GM12878 (cell line): ENCODE data around the gene PTPRN2.

Experiments used
- CHD4 ChIP-seq: fragments of 200-600 bp; sonication (generic); IDR thresholded peaks from 2 replicates; pipeline ENCODE4 v1.6.1; 2016; ENCODE audit warnings: mild to moderate bottlenecking
- JUND ChIP-seq: IDR thresholded peaks from 2 replicates; pipeline ENCODE4 v1.6.1; 2012; ENCODE audit warnings: low read depth, mild to moderate bottlenecking, low read length, improper control_type of control experiment, moderate library complexity
- SRF ChIP-seq, 2 experiments: IDR thresholded peaks; 2 replicates each; pipeline ENCODE4 v1.6.1; 2011; ENCODE audit warnings: low read depth in 2 of 2, low read length in 2 of 2, mild to moderate bottlenecking in 1 of 2, moderate library complexity in 1 of 2
- ZBTB40 ChIP-seq: fragments of 450-650 bp; IDR thresholded peaks from 2 replicates; pipeline ENCODE4 v1.6.1; 2016; ENCODE audit warnings: mild to moderate bottlenecking, moderate library complexity, borderline replicate concordance
- TF ChIP-seq, protein P1 (sequence below), 3 experiments: IDR thresholded peaks in 2 of 3; conservative IDR thresholded peaks in 1 of 3; 2 replicates each; pipeline ENCODE4 v1.5.1; 2011; ENCODE audit warnings: low read depth in 3 of 3, low read length in 3 of 3, mild to moderate bottlenecking in 3 of 3, control low read depth in 2 of 3, moderate library complexity in 2 of 3, inconsistent platforms in 1 of 3, mixed read lengths in 1 of 3; ENCODE audit not compliant: control insufficient read depth in 2 of 3, insufficient read depth in 1 of 3; ENCODE audit errors: extremely low read depth in 1 of 3
- TF ChIP-seq, protein P2 (sequence below): fragments of 450-650 bp; formaldehyde crosslinking; IDR thresholded peaks from 2 replicates; pipeline ENCODE4 v1.4.0; 2020; ENCODE audit warnings: mild to moderate bottlenecking, moderate library complexity

DNA sequence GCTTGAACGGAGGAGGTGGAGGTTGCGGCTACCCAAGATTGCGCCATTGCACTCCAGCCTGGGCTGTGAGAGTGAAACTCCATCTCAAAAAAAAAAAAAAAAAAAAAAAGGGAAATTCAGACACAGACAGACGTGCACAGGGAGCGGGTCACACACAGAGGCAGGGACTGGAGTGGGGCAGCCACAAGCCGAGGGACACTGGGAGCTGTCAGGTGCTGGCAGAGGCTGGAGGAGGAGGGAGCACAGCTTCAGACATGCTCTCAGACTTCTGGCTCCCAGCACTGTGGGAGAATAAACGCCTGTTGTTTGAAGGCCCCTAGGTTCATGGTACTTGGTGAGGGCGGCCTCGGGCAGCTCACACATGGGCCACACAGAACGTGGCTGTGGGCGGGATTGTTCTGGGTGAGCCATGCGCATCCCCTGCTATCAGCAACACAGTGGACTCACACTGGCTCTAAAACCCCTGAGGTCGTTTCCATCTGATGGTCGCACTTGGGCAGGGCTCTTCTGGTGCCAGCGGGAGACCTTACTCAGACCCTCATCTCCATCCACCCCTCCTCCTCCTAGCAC lies 874.9 kb downstream of the PTPRN2 start:
- TF ChIP-seq JUND (no peak), SRF (IDR thresholded peaks at IDR 0.05; ENCODE audit: low read depth in 2 of 2, low read length in 2 of 2) (no peak), ZBTB40 (no peak), CHD4 (no peak)
- TF ChIP-seq, protein P1, sequence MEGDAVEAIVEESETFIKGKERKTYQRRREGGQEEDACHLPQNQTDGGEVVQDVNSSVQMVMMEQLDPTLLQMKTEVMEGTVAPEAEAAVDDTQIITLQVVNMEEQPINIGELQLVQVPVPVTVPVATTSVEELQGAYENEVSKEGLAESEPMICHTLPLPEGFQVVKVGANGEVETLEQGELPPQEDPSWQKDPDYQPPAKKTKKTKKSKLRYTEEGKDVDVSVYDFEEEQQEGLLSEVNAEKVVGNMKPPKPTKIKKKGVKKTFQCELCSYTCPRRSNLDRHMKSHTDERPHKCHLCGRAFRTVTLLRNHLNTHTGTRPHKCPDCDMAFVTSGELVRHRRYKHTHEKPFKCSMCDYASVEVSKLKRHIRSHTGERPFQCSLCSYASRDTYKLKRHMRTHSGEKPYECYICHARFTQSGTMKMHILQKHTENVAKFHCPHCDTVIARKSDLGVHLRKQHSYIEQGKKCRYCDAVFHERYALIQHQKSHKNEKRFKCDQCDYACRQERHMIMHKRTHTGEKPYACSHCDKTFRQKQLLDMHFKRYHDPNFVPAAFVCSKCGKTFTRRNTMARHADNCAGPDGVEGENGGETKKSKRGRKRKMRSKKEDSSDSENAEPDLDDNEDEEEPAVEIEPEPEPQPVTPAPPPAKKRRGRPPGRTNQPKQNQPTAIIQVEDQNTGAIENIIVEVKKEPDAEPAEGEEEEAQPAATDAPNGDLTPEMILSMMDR (IDR thresholded peaks at IDR 0.05 in 2 of 3, conservative IDR thresholded peaks at IDR 0.05 in 1 of 3; ENCODE audit: control insufficient read depth in 2 of 3, extremely low read depth in 1 of 3, insufficient read depth in 1 of 3, low read depth in 3 of 3, low read length in 3 of 3), result no peak
- TF ChIP-seq, protein P2, sequence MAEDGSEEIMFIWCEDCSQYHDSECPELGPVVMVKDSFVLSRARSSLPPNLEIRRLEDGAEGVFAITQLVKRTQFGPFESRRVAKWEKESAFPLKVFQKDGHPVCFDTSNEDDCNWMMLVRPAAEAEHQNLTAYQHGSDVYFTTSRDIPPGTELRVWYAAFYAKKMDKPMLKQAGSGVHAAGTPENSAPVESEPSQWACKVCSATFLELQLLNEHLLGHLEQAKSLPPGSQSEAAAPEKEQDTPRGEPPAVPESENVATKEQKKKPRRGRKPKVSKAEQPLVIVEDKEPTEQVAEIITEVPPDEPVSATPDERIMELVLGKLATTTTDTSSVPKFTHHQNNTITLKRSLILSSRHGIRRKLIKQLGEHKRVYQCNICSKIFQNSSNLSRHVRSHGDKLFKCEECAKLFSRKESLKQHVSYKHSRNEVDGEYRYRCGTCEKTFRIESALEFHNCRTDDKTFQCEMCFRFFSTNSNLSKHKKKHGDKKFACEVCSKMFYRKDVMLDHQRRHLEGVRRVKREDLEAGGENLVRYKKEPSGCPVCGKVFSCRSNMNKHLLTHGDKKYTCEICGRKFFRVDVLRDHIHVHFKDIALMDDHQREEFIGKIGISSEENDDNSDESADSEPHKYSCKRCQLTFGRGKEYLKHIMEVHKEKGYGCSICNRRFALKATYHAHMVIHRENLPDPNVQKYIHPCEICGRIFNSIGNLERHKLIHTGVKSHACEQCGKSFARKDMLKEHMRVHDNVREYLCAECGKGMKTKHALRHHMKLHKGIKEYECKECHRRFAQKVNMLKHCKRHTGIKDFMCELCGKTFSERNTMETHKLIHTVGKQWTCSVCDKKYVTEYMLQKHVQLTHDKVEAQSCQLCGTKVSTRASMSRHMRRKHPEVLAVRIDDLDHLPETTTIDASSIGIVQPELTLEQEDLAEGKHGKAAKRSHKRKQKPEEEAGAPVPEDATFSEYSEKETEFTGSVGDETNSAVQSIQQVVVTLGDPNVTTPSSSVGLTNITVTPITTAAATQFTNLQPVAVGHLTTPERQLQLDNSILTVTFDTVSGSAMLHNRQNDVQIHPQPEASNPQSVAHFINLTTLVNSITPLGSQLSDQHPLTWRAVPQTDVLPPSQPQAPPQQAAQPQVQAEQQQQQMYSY, result no peak
